SK-N-SH (cell line): ENCODE measurements around the gene AGBL3. TPM values are rescaled to one million over a fixed set of nuclear protein-coding genes. Genes with fewer than 3 reads are reported as not detected.

Experiments used
- CTCF ChIA-PET: fragments of 300-600, 350-600 bp; formaldehyde crosslinking; extraction: SDS; loops from one replicate; lab custom pipeline; 2021; lab: Yijun Ruan, JAX
- POLR2A ChIA-PET: fragments of 350-600 bp; sonication (Branson Sonifier 250); formaldehyde crosslinking; extraction: SDS; loops from one replicate; lab custom pipeline; 2020; ENCODE audit warnings: antibody characterized with exemption, inconsistent platforms; lab: Yijun Ruan, JAX
- DNase-seq: peaks from one replicate; pipeline ENCODE4 v3.0.0; 2012
- H2AFZ ChIP-seq: fragments of 200-600 bp; sonication (generic); 2 replicates; pipeline ENCODE4 v1.8.1; 2016; ENCODE audit warnings: antibody characterized with exemption, mild to moderate bottlenecking, low read depth
- H3F3A ChIP-seq: fragments of 200-600 bp; sonication (generic); replicated peaks from 2 replicates; pipeline ENCODE3; 2016; ENCODE audit warnings: antibody characterized with exemption, mild to moderate bottlenecking; ENCODE audit not compliant: insufficient read depth
- H3K27ac ChIP-seq, 2 experiments: fragments of 200-500 bp in 1 of 2; fragments of 200-600 bp in 1 of 2; sonication (Bioruptor generic) in 1 of 2; sonication (generic), shearing (Covaris generic) in 1 of 2; 2 replicates each; pipeline versions ENCODE4 v1.5.1 to v1.6.1; 2014 to 2016; ENCODE audit warnings: low read depth in 2 of 2, inconsistent platforms in 1 of 2, low read length in 1 of 2, mild to moderate bottlenecking in 1 of 2, mixed read lengths in 1 of 2
- H3K27me3 ChIP-seq: fragments of 200-600 bp; sonication (generic), shearing (Covaris generic); 2 replicates; pipeline ENCODE4 v1.6.1; 2016; ENCODE audit warnings: mixed run types; ENCODE audit not compliant: insufficient read depth
- H3K36me3 ChIP-seq, 2 experiments: fragments of 200-500 bp in 1 of 2; fragments of 200-600 bp in 1 of 2; sonication (Bioruptor generic) in 1 of 2; sonication (generic) in 1 of 2; replicated peaks in 1 of 2; 2 replicates each; pipeline versions ENCODE3 to v1.5.1; 2014 to 2016; ENCODE audit warnings: low read length in 1 of 2, mild to moderate bottlenecking in 1 of 2; ENCODE audit not compliant: insufficient read depth in 2 of 2, control insufficient read depth in 1 of 2
- H3K4me1 ChIP-seq, 2 experiments: fragments of 200-500 bp in 1 of 2; fragments of 200-600 bp in 1 of 2; sonication (Bioruptor generic) in 1 of 2; sonication (generic), shearing (Covaris generic) in 1 of 2; 2 replicates each; pipeline versions ENCODE4 v1.5.1 to v1.6.1; 2014 to 2016; ENCODE audit warnings: low read depth in 1 of 2, low read length in 1 of 2, mixed run types in 1 of 2; ENCODE audit not compliant: insufficient read depth in 2 of 2, control insufficient read depth in 1 of 2
- H3K4me2 ChIP-seq: fragments of 200-600 bp; sonication (generic), shearing (Covaris generic); 2 replicates; pipeline ENCODE4 v1.6.1; 2017; ENCODE audit warnings: mixed run types
- H3K4me3 ChIP-seq, 2 experiments: fragments of 200-500 bp in 1 of 2; fragments of 200-600 bp in 1 of 2; sonication (Bioruptor generic) in 1 of 2; sonication (generic), shearing (Covaris generic) in 1 of 2; 2 replicates each; pipeline versions ENCODE4 v1.5.1 to v1.8.1; 2014 to 2016; ENCODE audit warnings: low read depth in 2 of 2, inconsistent platforms in 1 of 2, low read length in 1 of 2, mild to moderate bottlenecking in 1 of 2, mixed read lengths in 1 of 2, moderate library complexity in 1 of 2
- H3K79me2 ChIP-seq: fragments of 200-600 bp; sonication (generic); 2 replicates; pipeline ENCODE4 v1.8.1; 2017; ENCODE audit warnings: mild to moderate bottlenecking; ENCODE audit not compliant: insufficient read depth
- H3K9ac ChIP-seq: fragments of 200-600 bp; sonication (generic); 2 replicates; pipeline ENCODE4 v1.6.1; 2017; ENCODE audit warnings: mixed run types
- H3K9me2 ChIP-seq: fragments of 200-600 bp; sonication (generic); 2 replicates; pipeline ENCODE4 v1.6.1; 2017; ENCODE audit warnings: mixed run types
- H3K9me3 ChIP-seq: fragments of 200-600 bp; sonication (generic); 2 replicates; pipeline ENCODE4 v1.6.1; 2017; ENCODE audit warnings: mixed run types, mild to moderate bottlenecking, moderate library complexity
- H4K20me1 ChIP-seq: fragments of 200-600 bp; sonication (generic); 2 replicates; pipeline ENCODE4 v1.6.1; 2017; ENCODE audit warnings: mild to moderate bottlenecking, mixed run types; ENCODE audit not compliant: insufficient read depth
- CHD2 ChIP-seq: fragments of 150-350 bp; IDR thresholded peaks from 2 replicates; pipeline ENCODE4 v1.6.1; 2018; ENCODE audit warnings: low read length; ENCODE audit not compliant: partially characterized antibody
- ELF1 ChIP-seq: IDR thresholded peaks from 2 replicates; pipeline ENCODE4 v1.4.0; 2012
- EP300 ChIP-seq, 2 experiments: IDR thresholded peaks; 2 replicates each; pipeline versions ENCODE4 v1.4.0 to v1.6.1; 2012; ENCODE audit warnings: borderline replicate concordance in 1 of 2, low read depth in 1 of 2, low read length in 1 of 2
- EZH2phosphoT487 ChIP-seq: fragments of 200-600 bp; sonication (generic); IDR thresholded peaks from 2 replicates; pipeline ENCODE4 v1.6.1; 2017; ENCODE audit warnings: low read depth, mixed run types, mild to moderate bottlenecking, antibody characterized with exemption, moderate library complexity, borderline replicate concordance
- FOXJ3 ChIP-seq: sonication (generic); formaldehyde crosslinking; IDR thresholded peaks from 2 replicates; pipeline ENCODE4 v1.5.1; 2020; ENCODE audit warnings: mild to moderate bottlenecking, missing genetic modification reagents
- FOXM1 ChIP-seq: IDR thresholded peaks from 2 replicates; pipeline ENCODE4 v1.4.0; 2012; ENCODE audit warnings: low read depth, mild to moderate bottlenecking
- GABPA ChIP-seq: IDR thresholded peaks from 2 replicates; pipeline ENCODE4 v1.4.0; 2012; ENCODE audit warnings: low read depth, mild to moderate bottlenecking
- GATA2 ChIP-seq: sonication (generic); formaldehyde crosslinking; IDR thresholded peaks from 2 replicates; pipeline ENCODE4 v1.5.0; 2020; ENCODE audit warnings: mild to moderate bottlenecking, missing genetic modification reagents
- JUND ChIP-seq: IDR thresholded peaks from 2 replicates; pipeline ENCODE4 v1.4.0; 2012
- MEF2A ChIP-seq: IDR thresholded peaks from 2 replicates; pipeline ENCODE4 v1.4.0; 2012; ENCODE audit warnings: low read depth, borderline replicate concordance
- MXI1 ChIP-seq: IDR thresholded peaks from 2 replicates; pipeline ENCODE4 v1.6.1; 2012; ENCODE audit warnings: mild to moderate bottlenecking, low read depth, low read length, improper control_type of control experiment
- NFIC ChIP-seq: IDR thresholded peaks from 2 replicates; pipeline ENCODE4 v1.4.0; 2012; ENCODE audit warnings: borderline replicate concordance
- POLR2AphosphoS5 ChIP-seq: IDR thresholded peaks from 2 replicates; pipeline ENCODE4 v1.6.1; 2012; ENCODE audit warnings: low read depth, low read length
- RAD21 ChIP-seq: IDR thresholded peaks from 2 replicates; pipeline ENCODE4 v1.6.1; 2012; ENCODE audit warnings: mild to moderate bottlenecking, low read length
- RCOR1 ChIP-seq: fragments of 150-350 bp; IDR thresholded peaks from 2 replicates; pipeline ENCODE4 v1.6.1; 2017; ENCODE audit warnings: antibody characterized with exemption, low read length
- RFX5 ChIP-seq: IDR thresholded peaks from 2 replicates; pipeline ENCODE4 v1.6.1; 2012; ENCODE audit warnings: mild to moderate bottlenecking, improper control_type of control experiment, low read length
- RXRA ChIP-seq: IDR thresholded peaks from 2 replicates; pipeline ENCODE4 v1.4.0; 2012; ENCODE audit warnings: low read depth, mild to moderate bottlenecking, borderline replicate concordance
- SIN3A ChIP-seq: IDR thresholded peaks from 2 replicates; pipeline ENCODE4 v1.6.1; 2012; ENCODE audit warnings: low read depth, mild to moderate bottlenecking, low read length, moderate library complexity, borderline replicate concordance
- SMC3 ChIP-seq: IDR thresholded peaks from 2 replicates; pipeline ENCODE4 v1.6.1; 2012; ENCODE audit warnings: low read depth, low read length, improper control_type of control experiment
- TAF1 ChIP-seq: IDR thresholded peaks from 2 replicates; pipeline ENCODE4 v1.6.1; 2012; ENCODE audit warnings: low read depth, mild to moderate bottlenecking, low read length, moderate library complexity, borderline replicate concordance
- TCF12 ChIP-seq: IDR thresholded peaks from 2 replicates; pipeline ENCODE4 v1.4.0; 2012
- TEAD4 ChIP-seq: IDR thresholded peaks from 2 replicates; pipeline ENCODE4 v1.4.0; 2012; ENCODE audit warnings: mild to moderate bottlenecking, borderline replicate concordance; ENCODE audit not compliant: insufficient read depth
- USF2 ChIP-seq: fragments of 150-350 bp; IDR thresholded peaks from 2 replicates; pipeline ENCODE4 v1.6.1; 2017; ENCODE audit warnings: antibody characterized with exemption, low read length, low read depth, borderline replicate concordance
- WGBS: methylation state at CpG from one replicate; pipeline ENCODE4 v1.1.6; 2017; ENCODE audit warnings: low lambda C conversion rate; 5-methylcytosine and 5-hydroxymethylcytosine counted together
- polyA plus RNA-seq, 3 experiments: library from polyadenylated mRNA; depleted of rRNA; stranded (reverse); fragments of >200 nt; gene quantifications; 2 replicates each; pipeline ENCODE4 v1.2.3, GENCODE V29; 2012
- TF ChIP-seq, protein P1 (sequence below): IDR thresholded peaks from 2 replicates; pipeline ENCODE4 v1.4.0; 2012; ENCODE audit warnings: low read depth
- TF ChIP-seq, protein P2 (sequence below): fragments of 150-350 bp; IDR thresholded peaks from 2 replicates; pipeline ENCODE4 v1.6.1; 2016; ENCODE audit warnings: mild to moderate bottlenecking, low read depth, low read length
- TF ChIP-seq, protein P3 (sequence below): IDR thresholded peaks from 2 replicates; pipeline ENCODE4; 2012

Gene AGBL3
- polyA plus RNA-seq, 1 of the 3 experiments (the other 2 are of a cell fraction) = 0.35 TPM

- 36% methylated on average over 1 of the region's 1 CpG for whole genome bisulfite sequencing
- H3K36me3 ChIP-seq = no peaks in the 10 kb centered on the region
- H3F3A ChIP-seq = no peaks in the 10 kb centered on the region
- peaks cover 6% of the 10 kb centered on the region; the same call in 1 of the 2 replicates for H3K27me3 ChIP-seq
- H3K4me1 ChIP-seq = no peaks in the 10 kb centered on the region
- ChIA-PET POLR2A (no interaction called here), CTCF (no interaction called here)
- no peak overlapping the region for H3K4me2 ChIP-seq
- no peak overlapping the region for H2AFZ ChIP-seq
- no peak overlapping the region for H3K27ac ChIP-seq
- H3K9me3 ChIP-seq = no peaks in the 10 kb centered on the region
- no peak overlapping the region for H3K9ac ChIP-seq
- no peaks in the 10 kb centered on the region for H3K79me2 ChIP-seq
- no peak overlapping the region for H3K4me3 ChIP-seq
- no peak for TF ChIP-seq TAF1
- no peak for TF ChIP-seq JUND
- no peak for TF ChIP-seq RXRA
- no peak for TF ChIP-seq EP300 (IDR thresholded peaks at IDR 0.05; ENCODE audit: borderline replicate concordance in 1 of 2, low read depth in 1 of 2, low read length in 1 of 2)
- no peak for TF ChIP-seq EZH2phosphoT487
- no peak for TF ChIP-seq GABPA
- TF ChIP-seq, protein P1, sequence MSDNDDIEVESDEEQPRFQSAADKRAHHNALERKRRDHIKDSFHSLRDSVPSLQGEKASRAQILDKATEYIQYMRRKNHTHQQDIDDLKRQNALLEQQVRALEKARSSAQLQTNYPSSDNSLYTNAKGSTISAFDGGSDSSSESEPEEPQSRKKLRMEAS = no peak
- no peak for TF ChIP-seq FOXJ3 (CRISPR knock-in tag)
- TF ChIP-seq SIN3A = no peak
- no peak for TF ChIP-seq NFIC
- TF ChIP-seq, protein P2, sequence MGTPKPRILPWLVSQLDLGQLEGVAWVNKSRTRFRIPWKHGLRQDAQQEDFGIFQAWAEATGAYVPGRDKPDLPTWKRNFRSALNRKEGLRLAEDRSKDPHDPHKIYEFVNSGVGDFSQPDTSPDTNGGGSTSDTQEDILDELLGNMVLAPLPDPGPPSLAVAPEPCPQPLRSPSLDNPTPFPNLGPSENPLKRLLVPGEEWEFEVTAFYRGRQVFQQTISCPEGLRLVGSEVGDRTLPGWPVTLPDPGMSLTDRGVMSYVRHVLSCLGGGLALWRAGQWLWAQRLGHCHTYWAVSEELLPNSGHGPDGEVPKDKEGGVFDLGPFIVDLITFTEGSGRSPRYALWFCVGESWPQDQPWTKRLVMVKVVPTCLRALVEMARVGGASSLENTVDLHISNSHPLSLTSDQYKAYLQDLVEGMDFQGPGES = no peak
- no peak for TF ChIP-seq POLR2AphosphoS5
- TF ChIP-seq RAD21 = no peak
- no peak for TF ChIP-seq CHD2
- no peak for TF ChIP-seq RCOR1
- no peak for TF ChIP-seq FOXM1
- TF ChIP-seq ELF1 = no peak
- TF ChIP-seq MXI1 = no peak
- TF ChIP-seq, protein P3, sequence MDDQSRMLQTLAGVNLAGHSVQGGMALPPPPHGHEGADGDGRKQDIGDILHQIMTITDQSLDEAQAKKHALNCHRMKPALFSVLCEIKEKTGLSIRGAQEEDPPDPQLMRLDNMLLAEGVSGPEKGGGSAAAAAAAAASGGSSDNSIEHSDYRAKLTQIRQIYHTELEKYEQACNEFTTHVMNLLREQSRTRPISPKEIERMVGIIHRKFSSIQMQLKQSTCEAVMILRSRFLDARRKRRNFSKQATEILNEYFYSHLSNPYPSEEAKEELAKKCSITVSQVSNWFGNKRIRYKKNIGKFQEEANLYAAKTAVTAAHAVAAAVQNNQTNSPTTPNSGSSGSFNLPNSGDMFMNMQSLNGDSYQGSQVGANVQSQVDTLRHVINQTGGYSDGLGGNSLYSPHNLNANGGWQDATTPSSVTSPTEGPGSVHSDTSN = no peak
- H4K20me1 ChIP-seq = no peaks in the 10 kb centered on the region
- no peak for DNase-seq
- no peaks in the 10 kb centered on the region for H3K9me2 ChIP-seq
Observed at GRCh38 chr7:135074531-135074930, 88.2 kb downstream of the AGBL3 start.

DNA sequence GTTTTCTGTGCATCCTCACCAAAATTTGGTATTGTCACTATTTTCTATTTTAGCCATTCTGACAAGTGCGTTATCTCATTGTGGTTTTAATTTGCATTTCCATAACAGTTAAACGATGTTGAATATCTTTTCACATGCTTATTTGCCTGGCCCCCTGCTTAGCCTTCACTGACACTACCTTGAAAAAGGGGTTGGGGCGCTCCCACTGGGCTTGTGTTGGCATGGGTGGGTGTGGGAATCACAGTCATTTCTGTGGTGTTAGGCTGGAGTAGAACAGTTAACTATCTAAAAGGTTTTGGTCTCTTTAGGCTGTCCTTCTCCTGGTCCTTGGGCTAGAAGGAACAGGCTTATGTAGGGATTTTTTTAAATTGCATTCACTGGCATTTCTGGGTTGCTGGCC, 89.4 kb downstream of the AGBL3 start:
- Histone ChIP-seq H3K36me3 (no peaks in the 10 kb centered on the region), H3K79me2 (no peaks in the 10 kb centered on the region), H3K4me1 (no peaks in the 10 kb centered on the region), H3K4me3 (no peak overlapping the region), H3K27me3 (peaks cover 6% of the 10 kb centered on the region; the same call in 1 of the 2 replicates), H3K9me2 (no peaks in the 10 kb centered on the region), H4K20me1 (no peaks in the 10 kb centered on the region), H3K4me2 (no peak overlapping the region), H3K9ac (no peak overlapping the region), H3K9me3 (no peaks in the 10 kb centered on the region), H3K27ac (no peak overlapping the region), H3F3A (no peaks in the 10 kb centered on the region), H2AFZ (no peak overlapping the region)
- ChIA-PET CTCF (no interaction called here), POLR2A (no interaction called here)
- no peak for DNase-seq
- WGBS = 53% methylated on average over 3 of the region's 3 CpGs
- TF ChIP-seq TEAD4 (no peak), MEF2A (no peak), USF2 (no peak), SMC3 (no peak), RFX5 (no peak), GATA2 (CRISPR knock-in tag) (no peak), TCF12 (no peak)
- TF ChIP-seq, protein P2 = no peak
- TF ChIP-seq, protein P3 = no peak
